Measurements from ENCODE around the gene OR10A6.

Gene OR10A6

GRCh38 chr11:7896009-7896785, 34.9 kb downstream of the OR10A6 start:
- no peaks in the 10 kb centered on the region for H3K9me3 ChIP-seq (ENCODE audit: low read depth, low read length)
- H3K27ac ChIP-seq = no peak overlapping the region
- no peak overlapping the region for H3K4me3 ChIP-seq
- TF ChIP-seq FOXP2 (optimal IDR thresholded peaks at IDR 0.05; ENCODE audit: control extremely low read depth, extremely low read length, insufficient read depth) (no peak), POLR2AphosphoS5 (IDR thresholded peaks at IDR 0.05; ENCODE audit: borderline replicate concordance, low read depth, low read length) (no peak), EZH2 (IDR thresholded peaks at IDR 0.05) (no peak)
- no peaks in the 10 kb centered on the region for H3K36me3 ChIP-seq (ENCODE audit: insufficient read depth, low read length)
- no peak overlapping the region for H3K9ac ChIP-seq (ENCODE audit: insufficient read length)
- DNase-seq (ENCODE audit: low read depth, low spot score) = no peak

GRCh38 chr11:7894251-7894650, 36.8 kb downstream of the OR10A6 start:
- no peak overlapping the region for H3K4me3 ChIP-seq
- TF ChIP-seq EZH2 (IDR thresholded peaks at IDR 0.05) = no peak
- no peak for TF ChIP-seq POLR2AphosphoS5 (IDR thresholded peaks at IDR 0.05; ENCODE audit: borderline replicate concordance, low read depth, low read length)
- no peak for TF ChIP-seq FOXP2 (optimal IDR thresholded peaks at IDR 0.05; ENCODE audit: control extremely low read depth, extremely low read length, insufficient read depth)
- H3K27ac ChIP-seq = no peak overlapping the region

GRCh38 chr11:7893796-7894195, 37.3 kb downstream of the OR10A6 start:
- Histone ChIP-seq H3K9ac (ENCODE audit: insufficient read length) (no peak overlapping the region), H3K36me3 (ENCODE audit: insufficient read depth, low read length) (no peaks in the 10 kb centered on the region), H3K4me3 (no peak overlapping the region), H3K9me3 (ENCODE audit: low read depth, low read length) (no peaks in the 10 kb centered on the region), H3K27ac (no peak overlapping the region)
- DNase-seq (ENCODE audit: low read depth, low spot score) = no peak
- TF ChIP-seq FOXP2 (optimal IDR thresholded peaks at IDR 0.05; ENCODE audit: control extremely low read depth, extremely low read length, insufficient read depth) (no peak), POLR2AphosphoS5 (IDR thresholded peaks at IDR 0.05; ENCODE audit: borderline replicate concordance, low read depth, low read length) (no peak), EZH2 (IDR thresholded peaks at IDR 0.05) (no peak)

More at GRCh38 chr11:7894251-7894650, 36.8 kb downstream of the OR10A6 start:
- no peak overlapping the region for H3K9ac ChIP-seq (ENCODE audit: insufficient read length)
- H3K9me3 ChIP-seq (ENCODE audit: low read depth, low read length) = no peaks in the 10 kb centered on the region
- H3K36me3 ChIP-seq (ENCODE audit: insufficient read depth, low read length) = no peaks in the 10 kb centered on the region
- no peak for DNase-seq (ENCODE audit: low read depth, low spot score)

- Histone ChIP-seq H3K27ac (no peak overlapping the region), H3K4me3 (0 out of 2 replicates have a peak overlapping the region, but pooled peaks have one; percentile 34), H3K36me3 (ENCODE audit: insufficient read depth, low read length) (no peaks in the 10 kb centered on the region), H3K9me3 (ENCODE audit: low read depth, low read length) (no peaks in the 10 kb centered on the region), H3K9ac (ENCODE audit: insufficient read length) (no peak overlapping the region)
- DNase-seq (ENCODE audit: low read depth, low spot score) = no peak
- TF ChIP-seq POLR2AphosphoS5 (IDR thresholded peaks at IDR 0.05; ENCODE audit: borderline replicate concordance, low read depth, low read length) (no peak), EZH2 (IDR thresholded peaks at IDR 0.05) (no peak)
Observed at GRCh38 chr11:7892840-7893254, 38.2 kb downstream of the OR10A6 start.

GRCh38 chr11:7892059-7892699, 38.9 kb downstream of the OR10A6 start:
- no peak for DNase-seq (ENCODE audit: low read depth, low spot score)
- Histone ChIP-seq H3K9ac (ENCODE audit: insufficient read length) (peak overlapping the region; percentile 19), H3K27ac (no peak overlapping the region), H3K36me3 (ENCODE audit: insufficient read depth, low read length) (no peaks in the 10 kb centered on the region), H3K9me3 (ENCODE audit: low read depth, low read length) (no peaks in the 10 kb centered on the region), H3K4me3 (0 out of 2 replicates have a peak overlapping the region, but pooled peaks have one; percentile 34)
- TF ChIP-seq EZH2 (IDR thresholded peaks at IDR 0.05) (no peak), POLR2AphosphoS5 (IDR thresholded peaks at IDR 0.05; ENCODE audit: borderline replicate concordance, low read depth, low read length) (no peak), FOXP2 (optimal IDR thresholded peaks at IDR 0.05; ENCODE audit: control extremely low read depth, extremely low read length, insufficient read depth) (no peak)

- Histone ChIP-seq H3K9ac (ENCODE audit: insufficient read length) (peak overlapping the region; percentile 59), H3K27ac (peak overlapping the region; percentile 84), H3K4me3 (peak overlapping the region; percentile 66), H3K36me3 (ENCODE audit: insufficient read depth, low read length) (no peaks in the 10 kb centered on the region), H3K9me3 (ENCODE audit: low read depth, low read length) (no peaks in the 10 kb centered on the region)
- peak; percentile 35 for DNase-seq (ENCODE audit: low read depth, low spot score)
- TF ChIP-seq EZH2 (IDR thresholded peaks at IDR 0.05) = no peak
- peak; percentile 23; the same call in 1 of the 2 replicates for TF ChIP-seq POLR2AphosphoS5 (IDR thresholded peaks at IDR 0.05; ENCODE audit: borderline replicate concordance, low read depth, low read length)
Observed at GRCh38 chr11:7890417-7891172, 40.5 kb downstream of the OR10A6 start.

GRCh38 chr11:7889985-7890384, 41.1 kb downstream of the OR10A6 start:
- peak overlapping the region; percentile 84; the same call in 1 of the 2 replicates for H3K27ac ChIP-seq
- DNase-seq (ENCODE audit: low read depth, low spot score) = no peak
- TF ChIP-seq POLR2AphosphoS5 (IDR thresholded peaks at IDR 0.05; ENCODE audit: borderline replicate concordance, low read depth, low read length) (no peak), EZH2 (IDR thresholded peaks at IDR 0.05) (no peak), FOXP2 (optimal IDR thresholded peaks at IDR 0.05; ENCODE audit: control extremely low read depth, extremely low read length, insufficient read depth) (no peak)
- H3K36me3 ChIP-seq (ENCODE audit: insufficient read depth, low read length) = no peaks in the 10 kb centered on the region
- H3K9me3 ChIP-seq (ENCODE audit: low read depth, low read length) = no peaks in the 10 kb centered on the region
- H3K9ac ChIP-seq (ENCODE audit: insufficient read length) = peak overlapping the region; percentile 59
- H3K4me3 ChIP-seq = peak overlapping the region; percentile 66

- H3K4me3 ChIP-seq = no peak overlapping the region
- H3K36me3 ChIP-seq (ENCODE audit: insufficient read depth, low read length) = no peaks in the 10 kb centered on the region
- DNase-seq (ENCODE audit: low read depth, low spot score) = no peak
- no peaks in the 10 kb centered on the region for H3K9me3 ChIP-seq (ENCODE audit: low read depth, low read length)
- no peak overlapping the region for H3K27ac ChIP-seq
- TF ChIP-seq POLR2AphosphoS5 (IDR thresholded peaks at IDR 0.05; ENCODE audit: borderline replicate concordance, low read depth, low read length) = no peak
- no peak for TF ChIP-seq EZH2 (IDR thresholded peaks at IDR 0.05)
- TF ChIP-seq FOXP2 (optimal IDR thresholded peaks at IDR 0.05; ENCODE audit: control extremely low read depth, extremely low read length, insufficient read depth) = no peak
- H3K9ac ChIP-seq (ENCODE audit: insufficient read length) = no peak overlapping the region
Observed at GRCh38 chr11:7882860-7883259, 48.2 kb downstream of the OR10A6 start.

Data from SK-N-MC (cell line).